22Rv1 (cell line): ENCODE data around the gene CCDC28B.

Experiments
- ZFX ChIP-seq: fragments of 450-650 bp; IDR thresholded peaks from 2 replicates; pipeline ENCODE4 v1.6.1; 2017; ENCODE audit warnings: antibody characterized with exemption, borderline replicate concordance
- TF ChIP-seq, protein P1 (sequence below): fragments of 450-650 bp; IDR thresholded peaks from 2 replicates; pipeline ENCODE4 v1.5.1; 2017; ENCODE audit warnings: mild to moderate bottlenecking

DNA sequence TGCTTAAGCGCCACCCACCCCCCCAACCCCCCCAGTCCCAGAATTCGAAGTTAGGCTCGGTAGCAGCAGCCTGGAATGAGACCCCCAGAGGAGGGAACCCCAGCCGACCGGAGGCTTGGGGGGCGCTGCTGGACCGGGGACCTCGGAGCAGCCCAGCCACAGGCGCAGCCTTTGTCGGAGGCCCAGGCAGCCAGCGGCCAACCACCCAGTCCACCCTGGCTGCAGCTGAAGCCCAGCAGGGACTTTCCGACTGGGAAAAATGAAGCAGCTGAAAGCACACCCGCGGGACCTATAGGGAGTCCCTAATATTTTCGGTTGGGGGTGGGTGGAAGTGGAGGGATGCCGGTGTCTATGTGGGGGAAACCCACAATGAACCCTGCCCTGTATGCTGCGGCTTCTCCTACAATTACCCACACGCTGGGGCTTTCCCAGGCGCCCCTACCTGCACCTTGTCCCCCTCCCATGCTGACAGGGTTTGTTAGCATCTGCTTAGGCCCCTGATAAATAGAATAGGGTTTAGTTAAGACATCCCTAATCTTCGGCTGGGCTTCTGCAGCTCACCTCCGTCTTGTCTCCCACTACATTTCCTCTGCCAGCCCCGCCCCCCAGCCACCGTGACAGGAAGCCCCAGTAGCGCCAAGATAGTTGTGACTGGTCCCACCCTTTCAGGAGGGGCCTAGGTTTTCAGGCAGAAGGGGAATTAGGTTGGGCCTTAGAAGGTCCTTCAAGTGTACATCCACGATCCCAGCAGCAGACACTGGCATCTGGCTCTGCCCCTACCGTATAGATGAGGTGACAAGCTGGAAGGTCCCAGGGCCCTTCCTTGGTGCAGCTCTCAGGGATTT lies 838 bp downstream of the CCDC28B start:
- TF ChIP-seq, protein P1, sequence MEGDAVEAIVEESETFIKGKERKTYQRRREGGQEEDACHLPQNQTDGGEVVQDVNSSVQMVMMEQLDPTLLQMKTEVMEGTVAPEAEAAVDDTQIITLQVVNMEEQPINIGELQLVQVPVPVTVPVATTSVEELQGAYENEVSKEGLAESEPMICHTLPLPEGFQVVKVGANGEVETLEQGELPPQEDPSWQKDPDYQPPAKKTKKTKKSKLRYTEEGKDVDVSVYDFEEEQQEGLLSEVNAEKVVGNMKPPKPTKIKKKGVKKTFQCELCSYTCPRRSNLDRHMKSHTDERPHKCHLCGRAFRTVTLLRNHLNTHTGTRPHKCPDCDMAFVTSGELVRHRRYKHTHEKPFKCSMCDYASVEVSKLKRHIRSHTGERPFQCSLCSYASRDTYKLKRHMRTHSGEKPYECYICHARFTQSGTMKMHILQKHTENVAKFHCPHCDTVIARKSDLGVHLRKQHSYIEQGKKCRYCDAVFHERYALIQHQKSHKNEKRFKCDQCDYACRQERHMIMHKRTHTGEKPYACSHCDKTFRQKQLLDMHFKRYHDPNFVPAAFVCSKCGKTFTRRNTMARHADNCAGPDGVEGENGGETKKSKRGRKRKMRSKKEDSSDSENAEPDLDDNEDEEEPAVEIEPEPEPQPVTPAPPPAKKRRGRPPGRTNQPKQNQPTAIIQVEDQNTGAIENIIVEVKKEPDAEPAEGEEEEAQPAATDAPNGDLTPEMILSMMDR: no peak
- TF ChIP-seq ZFX: no peak
